Subcutaneous adipose tissue (tissue), 4 donors: Measurements from ENCODE around the gene GRID1. TPM values are rescaled to one million over a fixed set of nuclear protein-coding genes. Genes with fewer than 3 reads are reported as not detected.

ENCODE experiments used
- CTCF ChIP-seq: fragments of 450-650 bp; IDR thresholded peaks from one replicate; pipeline ENCODE4 v1.5.1; 2016; ENCODE audit warnings: low read depth, mild to moderate bottlenecking, control low read depth, antibody characterized with exemption, moderate library complexity
- total RNA-seq, 4 donors: library from RNA; depleted of rRNA; stranded (reverse); fragments of >200 nt; gene quantifications; one replicate each; pipeline ENCODE4 v1.1.0, GENCODE V29; 2016

Gene GRID1
- total RNA-seq, 4 donors from 2014 or later = 0.49 to 2.0 (median 1.1) TPM

- TF ChIP-seq CTCF = no peak
These were observed 199.4 kb downstream of the GRID1 start for GRCh38 chr10:86167121-86167761.

- no peak for TF ChIP-seq CTCF
These were observed 200.9 kb downstream of the GRID1 start for GRCh38 chr10:86165666-86166065.

GRCh38 chr10:86164960-86165630 is 201.5 kb downstream of the GRID1 start:
- TF ChIP-seq CTCF = no peak

GRCh38 chr10:86164174-86164774 is 202.3 kb downstream of the GRID1 start:
- TF ChIP-seq CTCF = no peak

- no peak for TF ChIP-seq CTCF
These were observed 202.9 kb downstream of the GRID1 start for GRCh38 chr10:86163522-86164173.

- no peak for TF ChIP-seq CTCF
These were observed 203.7 kb downstream of the GRID1 start for GRCh38 chr10:86162696-86163400.

- TF ChIP-seq CTCF = no peak
These were observed 204.6 kb downstream of the GRID1 start for GRCh38 chr10:86162036-86162435.
